Mammary epithelial cell (primary cell): Measurements from ENCODE around the gene RANBP6.
"Not testable (repeated sequence)": the region's sequence is repeated elsewhere in the genome, so short reads cannot be mapped to it uniquely, and the experiment has no call there.

Source experiments
- EZH2 ChIP-seq: IDR thresholded peaks from 2 replicates; pipeline ENCODE4 v1.6.1; 2012; ENCODE audit warnings: low read length, inconsistent platforms, borderline replicate concordance
- TF ChIP-seq, protein P1 (sequence below), 2 donors: IDR thresholded peaks in 1 of 2; conservative IDR thresholded peaks in 1 of 2; 2 replicates each; pipeline ENCODE4 v1.5.1; 2011 to 2012; ENCODE audit warnings: inconsistent platforms in 2 of 2, low read length in 2 of 2, mild to moderate bottlenecking in 2 of 2, control low read depth in 1 of 2, low read depth in 1 of 2; ENCODE audit not compliant: insufficient read depth in 1 of 2; ENCODE audit errors: extremely low read depth in 1 of 2

DNA sequence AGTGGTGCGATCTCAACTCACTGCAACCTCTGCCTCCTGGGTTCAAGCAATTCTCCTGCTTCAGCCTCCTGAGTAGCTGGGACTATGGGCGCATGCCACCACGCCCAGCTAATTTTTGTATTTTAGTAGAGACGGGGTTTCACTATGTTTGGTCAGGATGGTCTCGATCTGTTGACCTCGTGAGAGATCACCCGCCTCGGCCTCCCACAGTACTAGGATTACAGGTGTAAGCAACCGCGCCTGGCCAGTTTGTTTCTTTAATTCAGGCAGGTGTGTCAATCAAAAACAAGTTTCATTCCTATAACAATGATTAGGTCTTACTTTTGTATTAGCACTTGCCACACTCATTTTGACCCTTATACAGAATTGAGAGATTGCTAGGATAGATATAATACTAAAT is 1.6 kb upstream of the RANBP6 start:
- TF ChIP-seq, protein P1, sequence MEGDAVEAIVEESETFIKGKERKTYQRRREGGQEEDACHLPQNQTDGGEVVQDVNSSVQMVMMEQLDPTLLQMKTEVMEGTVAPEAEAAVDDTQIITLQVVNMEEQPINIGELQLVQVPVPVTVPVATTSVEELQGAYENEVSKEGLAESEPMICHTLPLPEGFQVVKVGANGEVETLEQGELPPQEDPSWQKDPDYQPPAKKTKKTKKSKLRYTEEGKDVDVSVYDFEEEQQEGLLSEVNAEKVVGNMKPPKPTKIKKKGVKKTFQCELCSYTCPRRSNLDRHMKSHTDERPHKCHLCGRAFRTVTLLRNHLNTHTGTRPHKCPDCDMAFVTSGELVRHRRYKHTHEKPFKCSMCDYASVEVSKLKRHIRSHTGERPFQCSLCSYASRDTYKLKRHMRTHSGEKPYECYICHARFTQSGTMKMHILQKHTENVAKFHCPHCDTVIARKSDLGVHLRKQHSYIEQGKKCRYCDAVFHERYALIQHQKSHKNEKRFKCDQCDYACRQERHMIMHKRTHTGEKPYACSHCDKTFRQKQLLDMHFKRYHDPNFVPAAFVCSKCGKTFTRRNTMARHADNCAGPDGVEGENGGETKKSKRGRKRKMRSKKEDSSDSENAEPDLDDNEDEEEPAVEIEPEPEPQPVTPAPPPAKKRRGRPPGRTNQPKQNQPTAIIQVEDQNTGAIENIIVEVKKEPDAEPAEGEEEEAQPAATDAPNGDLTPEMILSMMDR (conservative IDR thresholded peaks at IDR 0.05 in 1 of 2, IDR thresholded peaks at IDR 0.05 in 1 of 2; ENCODE audit: extremely low read depth in 1 of 2, insufficient read depth in 1 of 2, low read depth in 1 of 2, low read length in 2 of 2): not testable (repeated sequence)
- not testable (repeated sequence) for TF ChIP-seq EZH2
